Hindlimb muscle (tissue), 1 donor: ENCODE measurements around the gene MUC20. TPM values are rescaled to one million over a fixed set of nuclear protein-coding genes. Genes with fewer than 3 reads are reported as not detected.
"Not testable (repeated sequence)": the region's sequence is repeated elsewhere in the genome, so short reads cannot be mapped to it uniquely, and the experiment has no call there.

Experiments
- DNase-seq: peaks from one replicate; pipeline ENCODE4 v3.0.0-alpha.2; 2013
- polyA plus RNA-seq: library from polyadenylated mRNA; unstranded; fragments of 120-200 nt; gene quantifications from one replicate; pipeline ENCODE4 v1.2.1, GENCODE V29; 2013; ENCODE audit not compliant: insufficient read length

MUC20 gene
- polyA plus RNA-seq, 1 donor: 6.6 TPM

- DNase-seq: no peak
These were observed 8.9 kb downstream of the MUC20 start for GRCh38 chr3:195729476-195730251.

- no peak for DNase-seq
These were observed 10.7 kb downstream of the MUC20 start for GRCh38 chr3:195731356-195731905.

GRCh38 chr3:195732940-195733339 is 12.2 kb downstream of the MUC20 start:
- DNase-seq: no peak

- no peak for DNase-seq
These were observed 14.4 kb downstream of the MUC20 start for GRCh38 chr3:195735036-195735695.

DNA sequence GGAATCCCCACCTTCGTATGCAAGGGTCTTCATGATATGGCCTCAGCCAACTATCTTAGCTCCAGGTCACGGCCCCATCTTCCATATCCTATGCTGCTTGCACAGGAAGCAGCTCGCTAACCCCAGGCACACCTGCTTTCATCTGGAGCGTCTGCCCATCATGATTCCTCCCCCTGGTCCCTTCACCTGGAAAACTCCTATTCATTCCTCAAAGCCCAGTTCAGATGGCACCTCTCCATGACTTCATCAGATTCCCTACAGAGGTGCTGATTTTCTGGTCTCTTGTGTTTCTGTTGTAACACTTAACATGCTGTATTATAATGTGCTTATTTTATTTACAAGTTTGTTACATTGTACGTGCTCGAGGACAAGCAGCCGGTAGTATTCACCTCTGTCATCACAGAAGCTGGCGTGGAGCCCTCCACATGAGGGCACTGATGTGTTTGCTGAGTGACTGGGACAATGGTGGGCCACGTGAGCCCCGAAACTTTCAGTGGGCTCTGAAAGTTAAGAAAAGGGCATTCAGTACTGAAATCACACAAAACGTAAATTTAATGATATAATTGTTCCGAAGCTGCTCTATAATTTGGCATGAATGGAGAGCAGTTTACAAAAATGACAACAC is 16.2 kb downstream of the MUC20 start:
- no peak for DNase-seq

- not testable (repeated sequence) for DNase-seq
These were observed 17.0 kb downstream of the MUC20 start for GRCh38 chr3:195737782-195738181.

GRCh38 chr3:195738274-195739044 is 17.7 kb downstream of the MUC20 start:
- DNase-seq: no peak

DNA sequence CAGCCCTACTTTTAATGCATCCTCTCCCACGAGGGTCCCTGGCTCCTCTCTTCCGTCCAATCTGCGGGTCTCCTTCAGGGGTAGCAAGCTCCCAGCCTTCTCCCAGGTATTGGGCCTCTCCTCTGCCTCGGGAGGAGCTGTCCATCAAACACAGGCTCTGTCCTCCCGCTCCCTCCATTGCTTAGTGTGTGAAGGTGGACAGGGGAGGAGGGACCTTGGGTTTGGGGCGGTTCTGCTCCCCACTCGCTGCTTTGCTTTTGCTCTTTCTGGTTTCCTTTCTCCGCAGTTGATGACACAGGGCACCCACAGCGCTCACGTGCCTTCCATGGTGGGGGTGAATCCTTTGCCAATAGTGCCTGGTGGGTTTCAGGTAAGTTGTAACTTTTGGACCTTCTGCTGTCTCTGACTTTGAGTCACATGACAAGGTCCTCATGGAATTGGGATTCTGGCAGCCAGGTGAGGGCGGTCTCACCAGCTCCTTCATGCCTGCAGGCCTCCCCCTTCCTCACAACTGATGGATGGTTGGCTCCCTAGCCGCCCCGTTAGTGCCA is 18.9 kb downstream of the MUC20 start:
- no peak for DNase-seq

- no peak for DNase-seq
These were observed 23.7 kb downstream of the MUC20 start for GRCh38 chr3:195744437-195744836.

DNA sequence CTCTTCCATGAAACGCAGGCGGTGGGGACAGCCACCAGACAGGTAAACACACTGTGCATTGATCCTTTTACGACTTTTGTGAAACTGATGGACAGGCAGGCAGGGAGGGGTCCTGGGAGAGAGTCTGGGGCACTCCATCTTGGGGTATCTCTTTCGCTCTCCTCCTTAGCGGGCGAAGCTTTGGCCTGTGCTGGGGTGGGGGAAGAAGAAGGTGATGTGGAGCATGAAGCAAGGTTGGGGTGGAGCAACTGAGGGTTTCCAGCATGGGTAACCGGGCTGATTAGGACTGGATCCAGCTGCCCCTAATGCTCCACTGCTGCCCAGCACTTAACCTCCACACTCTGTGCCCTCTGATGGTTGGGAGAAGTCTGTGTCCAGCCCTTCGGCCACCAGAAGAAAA is 25.6 kb downstream of the MUC20 start:
- DNase-seq: no peak

- DNase-seq: no peak
These were observed 26.0 kb downstream of the MUC20 start for GRCh38 chr3:195746751-195747150.

DNA sequence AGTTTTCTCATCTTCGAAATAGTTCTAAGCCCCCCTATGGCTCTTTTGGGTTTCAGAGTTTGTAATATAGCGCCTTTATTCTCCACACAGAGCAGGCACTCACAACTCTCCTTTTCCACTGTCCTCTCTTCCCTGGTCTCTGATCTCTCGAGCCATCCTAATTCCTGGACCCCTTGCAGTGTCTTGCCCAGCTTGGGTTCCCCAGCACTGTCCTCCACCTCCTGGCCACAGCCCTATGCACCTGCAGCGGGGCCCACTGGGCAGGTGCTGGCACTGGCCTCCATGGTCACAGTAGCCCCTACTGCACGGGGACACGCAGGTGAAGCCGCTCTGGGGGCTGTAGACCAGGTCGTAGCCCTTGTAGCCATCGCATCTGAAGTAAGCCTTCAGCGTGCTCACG is 27.9 kb downstream of the MUC20 start:
- no peak for DNase-seq

GRCh38 chr3:195749101-195749500 is 28.3 kb downstream of the MUC20 start:
- not testable (repeated sequence) for DNase-seq

DNA sequence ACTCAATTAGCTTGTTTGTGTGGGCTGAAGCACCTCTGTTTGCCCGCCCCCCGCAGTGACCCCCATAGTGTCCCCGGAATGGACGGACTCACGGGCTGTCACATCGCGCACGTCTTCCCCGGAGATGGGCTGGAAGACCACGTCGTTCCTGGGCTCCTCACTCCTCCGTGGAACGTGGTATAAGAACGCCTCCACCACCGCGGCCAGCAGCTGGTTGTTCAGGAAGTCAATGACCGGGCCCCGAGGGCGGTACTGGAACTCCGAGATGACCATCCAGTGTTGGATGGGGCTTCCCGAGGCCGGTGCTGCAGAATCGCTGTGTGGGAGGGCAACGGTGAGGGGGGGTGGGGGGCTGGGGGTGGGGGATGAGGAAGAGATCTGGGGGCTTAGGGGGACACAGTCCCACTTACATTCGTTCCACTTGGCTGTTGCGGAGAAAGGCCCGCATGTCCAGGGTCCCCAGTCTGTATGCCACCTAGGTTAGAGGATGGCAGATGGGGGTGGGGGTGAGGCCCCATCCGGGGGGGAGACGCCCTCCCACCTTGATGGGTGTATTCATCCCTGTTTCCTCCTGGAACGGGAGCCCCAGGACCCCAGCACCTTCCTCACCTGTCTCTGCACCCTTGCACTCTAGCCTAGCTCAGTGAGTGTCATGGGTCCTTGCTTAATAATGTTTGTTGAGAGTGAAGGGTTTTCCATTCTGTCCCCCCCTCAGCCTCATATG is 30.2 kb downstream of the MUC20 start:
- no peak for DNase-seq

DNA sequence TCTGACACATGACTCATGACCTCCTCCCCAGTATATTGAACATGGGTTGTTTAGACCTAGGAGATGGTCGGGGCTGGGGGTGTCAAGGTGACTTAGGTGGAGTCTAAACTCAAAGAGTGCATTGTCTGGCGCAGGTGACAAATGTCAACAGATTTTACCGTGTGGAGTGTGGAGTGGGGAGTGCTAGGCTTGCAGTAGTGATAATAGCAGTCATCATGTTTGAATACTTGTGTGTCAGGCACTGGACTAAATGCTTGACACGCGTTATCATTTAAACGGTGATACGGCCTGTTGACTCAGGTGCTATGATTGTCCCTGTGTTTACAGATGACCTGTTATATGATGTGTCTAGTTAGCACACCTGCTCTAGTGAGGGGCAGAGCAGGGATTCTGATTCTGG is 30.8 kb downstream of the MUC20 start:
- DNase-seq: no peak

DNA sequence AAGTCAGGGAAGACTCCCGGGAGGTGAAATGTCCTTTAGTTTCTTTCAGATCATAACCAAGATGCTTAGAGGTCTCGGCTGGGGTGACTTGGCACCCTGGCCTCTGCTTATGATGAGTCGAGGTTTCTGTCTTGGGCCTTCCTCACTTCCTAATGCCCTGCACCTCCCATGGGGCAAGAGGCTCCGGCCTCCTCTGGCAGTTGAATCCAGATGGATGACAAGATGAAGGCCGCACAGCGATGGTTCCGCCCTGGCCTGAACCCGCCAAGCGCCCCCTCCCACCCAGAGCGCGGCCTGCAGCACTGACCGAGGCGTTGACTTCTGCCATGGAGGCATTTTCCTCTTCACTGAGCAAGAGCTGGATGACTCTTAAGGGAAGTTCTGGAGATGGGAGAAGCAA is 31.3 kb downstream of the MUC20 start:
- no peak for DNase-seq

- no peak for DNase-seq
These were observed 32.0 kb downstream of the MUC20 start for GRCh38 chr3:195752546-195753331.

GRCh38 chr3:195753581-195753980 is 32.8 kb downstream of the MUC20 start:
- no peak for DNase-seq

GRCh38 chr3:195754141-195754540 is 33.4 kb downstream of the MUC20 start:
- DNase-seq: no peak

DNA sequence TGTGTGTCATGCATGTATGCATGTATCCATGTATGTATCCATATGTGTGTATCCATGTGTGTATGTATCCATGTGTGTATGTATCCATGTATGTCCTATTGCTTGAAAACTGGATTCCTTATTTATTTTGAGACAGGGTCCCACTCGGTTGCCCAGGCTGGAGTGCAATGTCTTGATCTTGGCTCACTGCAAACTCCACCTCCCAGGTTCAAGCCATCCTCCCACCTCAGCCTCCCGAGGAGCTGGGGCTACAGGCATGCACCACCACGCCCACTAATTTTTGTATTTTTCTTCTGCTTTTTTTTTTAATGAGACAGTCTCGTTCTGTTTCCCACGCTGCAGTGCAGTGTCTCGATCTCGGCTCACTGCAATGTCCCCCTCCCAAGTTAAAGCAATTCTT is 34.1 kb downstream of the MUC20 start:
- DNase-seq: no peak

DNA sequence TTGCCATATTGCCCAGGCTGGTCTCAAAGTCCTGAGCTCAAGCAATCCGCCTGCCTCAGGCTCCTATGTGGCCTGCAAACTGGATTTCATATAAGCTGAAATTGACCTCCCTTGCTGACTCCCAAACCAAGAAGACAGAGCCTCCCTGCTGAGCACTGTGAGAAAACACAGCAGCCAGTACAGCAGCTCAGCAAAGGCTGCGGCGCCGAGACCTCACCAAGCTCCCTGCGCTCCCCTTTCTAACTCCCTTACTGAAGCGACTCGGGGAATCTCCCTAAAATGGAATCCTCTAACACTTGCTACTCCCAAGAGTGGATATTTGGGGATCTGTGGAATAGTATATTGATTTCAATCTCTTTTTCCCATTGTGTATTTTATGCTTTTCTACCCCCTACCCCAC is 34.6 kb downstream of the MUC20 start:
- no peak for DNase-seq
